Activated gamma-delta T cell (primary cell): ENCODE results near the gene ATG9A.
A peak's percentile ranks its signal among the peaks of the same experiment; 100 is the strongest.

ENCODE experiments used
- DNase-seq: peaks from one replicate; lab custom pipeline; 2025; lab: John Stamatoyannopoulos, UW

Gene ATG9A

GRCh38 chr2:219223831-219224610, 5.4 kb downstream of the ATG9A start:
- DNase-seq = no peak

DNA sequence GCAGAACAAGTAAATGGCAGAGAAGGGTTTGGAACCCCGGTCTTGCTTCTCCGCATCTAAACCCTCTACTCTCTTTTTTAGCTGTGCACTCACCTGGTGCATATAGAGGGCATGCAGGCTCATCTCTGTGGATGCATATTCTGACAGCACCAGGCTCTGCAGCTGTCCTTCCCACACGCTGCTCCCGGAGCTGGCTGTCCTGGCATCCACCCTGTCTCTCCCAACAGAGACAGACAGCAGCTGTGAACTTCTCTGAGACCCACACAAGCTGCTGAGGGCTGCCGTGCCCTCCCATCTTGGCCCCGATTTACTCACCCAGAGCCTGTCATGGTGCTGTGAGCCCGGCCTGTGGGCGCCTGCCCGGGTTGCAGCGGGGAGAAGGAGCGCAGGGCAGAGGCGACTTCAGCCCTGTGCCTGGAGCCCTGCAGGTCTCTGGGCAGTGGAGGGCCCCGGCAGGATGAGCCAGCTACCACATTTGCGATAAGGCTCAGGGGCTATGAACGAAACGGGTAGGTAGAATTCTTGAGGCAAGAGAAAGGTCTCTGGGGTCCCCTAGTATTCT, 7.4 kb downstream of the ATG9A start:
- DNase-seq = no peak

GRCh38 chr2:219220652-219221402, 8.6 kb downstream of the ATG9A start:
- DNase-seq = no peak

- DNase-seq = no peak
Observed at GRCh38 chr2:219219784-219220532, 9.5 kb downstream of the ATG9A start.

- DNase-seq = peak; percentile 62
Observed at GRCh38 chr2:219218732-219219701, 10.4 kb downstream of the ATG9A start, which contains the start of gene ABCB6. TSS of gene ABCB6 (minus strand) at chr2:219218958. CDS start at chr2:219218673, 285 bp downstream.

DNA sequence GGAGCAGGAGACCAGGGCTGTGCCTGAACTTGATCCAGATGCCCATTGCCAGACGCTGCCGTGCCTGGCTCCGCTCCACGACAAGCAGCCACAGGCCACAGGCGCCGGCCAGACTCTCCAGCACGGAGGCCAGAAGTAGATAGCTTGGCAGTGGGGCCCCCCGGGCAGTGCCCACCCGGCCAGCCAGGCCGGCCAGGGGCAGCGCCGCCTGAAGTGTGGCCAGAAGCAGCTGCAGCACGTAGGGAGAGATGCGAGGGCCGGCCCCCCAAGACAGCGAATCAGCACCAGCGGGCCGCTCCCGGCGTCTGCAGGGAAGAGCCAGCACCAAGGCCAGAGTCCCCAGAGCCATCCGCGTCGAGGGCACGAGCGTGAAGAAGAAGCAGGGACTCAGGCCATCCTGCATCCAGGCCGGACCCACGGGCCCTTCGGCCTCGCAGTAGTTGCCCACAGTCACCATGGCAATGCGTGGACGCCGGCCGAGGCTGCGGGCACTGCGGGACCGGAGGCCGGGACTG, 11.2 kb downstream of the ATG9A start:
- no peak for DNase-seq

GRCh38 chr2:219216535-219216915, 12.9 kb downstream of the ATG9A start:
- DNase-seq = no peak

DNA sequence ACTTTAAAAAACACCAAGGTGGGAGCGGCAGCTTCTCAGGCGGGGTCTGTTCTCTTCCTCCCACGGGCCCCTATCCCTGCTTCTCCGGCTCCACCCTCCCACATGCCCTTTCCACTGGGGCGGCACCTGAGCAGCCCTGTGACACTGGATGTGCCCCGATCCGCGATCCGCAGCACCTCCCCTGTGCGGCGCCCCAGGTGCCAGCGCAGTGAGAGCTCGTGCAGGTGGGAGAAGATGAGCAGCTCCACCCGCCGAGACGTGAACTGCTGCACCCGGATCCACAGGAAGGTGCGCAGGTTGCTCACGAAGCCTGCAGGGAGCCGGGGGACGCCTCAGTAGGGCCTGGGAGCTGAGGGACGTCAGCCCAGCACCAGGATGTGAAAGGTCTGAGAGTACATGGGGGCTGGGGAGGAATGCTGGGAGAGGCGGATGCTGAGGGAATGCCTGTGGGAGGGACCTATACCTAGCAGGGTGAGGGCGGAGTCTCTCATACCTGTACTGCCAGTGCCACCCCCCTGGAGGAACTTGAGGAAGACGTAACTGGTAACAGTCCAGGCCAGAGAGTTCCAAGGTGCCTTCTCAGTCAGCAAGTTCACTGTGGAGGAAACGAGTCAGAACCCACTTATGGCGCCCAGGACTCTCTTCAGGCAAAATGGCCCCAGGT, 13.4 kb downstream of the ATG9A start:
- DNase-seq = no peak

DNA sequence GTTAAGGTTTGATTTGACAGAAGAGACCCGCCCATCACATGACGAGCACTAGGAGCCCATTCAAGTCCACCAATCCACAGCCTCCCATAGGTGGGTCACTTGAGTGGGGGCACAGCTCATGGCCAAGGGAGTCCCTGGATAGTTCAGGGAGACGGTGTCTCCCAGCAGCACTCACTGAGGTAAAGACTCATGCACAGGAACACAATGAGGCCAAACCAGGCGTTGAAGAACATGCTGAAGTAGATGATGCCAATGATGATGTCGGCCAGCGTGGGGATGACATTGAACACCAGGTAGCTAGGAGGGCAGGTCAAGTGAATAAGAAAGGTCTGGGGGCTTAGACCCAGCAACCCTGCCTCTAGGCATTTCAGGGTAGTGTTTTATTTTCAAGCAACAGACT, 14.7 kb downstream of the ATG9A start:
- no peak for DNase-seq

DNA sequence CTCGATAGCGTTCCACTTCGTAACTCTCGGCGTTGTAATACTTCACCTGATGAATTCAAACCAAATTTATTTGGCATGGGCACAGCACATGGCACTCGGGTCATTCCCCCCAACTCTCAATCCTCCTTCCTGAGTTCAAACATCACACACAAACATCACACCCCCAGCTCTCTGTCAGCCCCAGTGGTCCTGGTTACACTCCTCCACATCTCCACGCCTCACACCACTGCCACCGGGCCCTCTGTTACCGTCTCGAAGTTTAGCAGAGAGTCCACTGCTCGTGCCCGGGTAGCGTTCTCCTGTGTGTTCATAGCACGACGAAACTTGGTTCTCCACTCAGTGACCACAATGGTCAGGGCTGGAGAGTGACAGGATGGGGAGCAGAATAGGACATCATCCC, 15.3 kb downstream of the ATG9A start:
- DNase-seq = no peak

DNA sequence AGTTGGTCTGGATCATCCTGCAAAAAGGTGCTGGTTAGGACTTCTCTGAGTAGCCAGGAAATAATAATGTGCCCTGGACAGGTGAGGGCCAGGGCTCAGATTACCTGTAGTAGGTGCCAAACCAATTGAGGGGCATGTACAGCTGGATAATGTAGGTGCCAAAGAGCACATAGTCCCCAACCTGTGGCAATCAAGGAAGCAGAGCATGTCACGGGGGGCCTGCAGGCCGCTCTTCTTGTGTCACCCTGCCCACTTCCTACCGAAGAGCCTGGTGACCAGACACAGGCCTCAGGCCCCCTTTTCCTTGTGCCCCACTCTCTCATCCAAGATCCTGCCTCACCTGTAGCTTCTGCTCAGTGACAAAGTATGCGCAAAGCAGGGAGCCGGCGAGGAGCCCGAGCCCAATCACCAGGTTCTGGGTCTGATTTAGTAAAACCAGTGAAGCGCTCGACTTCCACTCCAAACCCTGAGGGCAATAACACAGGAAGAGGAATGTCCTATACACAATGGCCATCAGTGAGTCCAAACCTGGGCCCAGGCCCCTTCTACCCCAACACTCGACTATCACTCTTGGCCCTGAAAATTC, 15.9 kb downstream of the ATG9A start:
- DNase-seq = no peak

DNA sequence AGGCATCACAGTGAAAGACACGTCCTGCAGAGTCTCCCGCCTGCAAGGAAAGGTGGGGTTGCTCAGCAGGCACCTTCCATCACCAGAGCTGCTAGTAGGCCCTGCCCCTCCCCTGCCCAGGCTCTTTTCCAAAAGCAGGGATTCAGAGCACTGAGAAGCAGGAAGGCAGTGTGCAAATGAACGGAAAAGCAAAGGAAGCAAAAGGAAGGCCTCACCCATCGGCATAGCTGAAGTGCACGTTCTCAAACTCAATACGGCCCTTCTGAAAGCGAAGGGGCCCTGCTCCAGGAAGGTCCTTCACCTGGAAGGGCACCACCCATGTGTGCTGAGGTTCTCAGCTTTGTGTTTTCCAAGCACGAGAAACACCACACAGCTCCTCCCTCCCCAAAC, 16.4 kb downstream of the ATG9A start:
- no peak for DNase-seq

- DNase-seq = no peak
Observed at GRCh38 chr2:219210886-219211362, 18.5 kb downstream of the ATG9A start.

GRCh38 chr2:219210196-219210885, 19.1 kb downstream of the ATG9A start:
- DNase-seq = no peak

DNA sequence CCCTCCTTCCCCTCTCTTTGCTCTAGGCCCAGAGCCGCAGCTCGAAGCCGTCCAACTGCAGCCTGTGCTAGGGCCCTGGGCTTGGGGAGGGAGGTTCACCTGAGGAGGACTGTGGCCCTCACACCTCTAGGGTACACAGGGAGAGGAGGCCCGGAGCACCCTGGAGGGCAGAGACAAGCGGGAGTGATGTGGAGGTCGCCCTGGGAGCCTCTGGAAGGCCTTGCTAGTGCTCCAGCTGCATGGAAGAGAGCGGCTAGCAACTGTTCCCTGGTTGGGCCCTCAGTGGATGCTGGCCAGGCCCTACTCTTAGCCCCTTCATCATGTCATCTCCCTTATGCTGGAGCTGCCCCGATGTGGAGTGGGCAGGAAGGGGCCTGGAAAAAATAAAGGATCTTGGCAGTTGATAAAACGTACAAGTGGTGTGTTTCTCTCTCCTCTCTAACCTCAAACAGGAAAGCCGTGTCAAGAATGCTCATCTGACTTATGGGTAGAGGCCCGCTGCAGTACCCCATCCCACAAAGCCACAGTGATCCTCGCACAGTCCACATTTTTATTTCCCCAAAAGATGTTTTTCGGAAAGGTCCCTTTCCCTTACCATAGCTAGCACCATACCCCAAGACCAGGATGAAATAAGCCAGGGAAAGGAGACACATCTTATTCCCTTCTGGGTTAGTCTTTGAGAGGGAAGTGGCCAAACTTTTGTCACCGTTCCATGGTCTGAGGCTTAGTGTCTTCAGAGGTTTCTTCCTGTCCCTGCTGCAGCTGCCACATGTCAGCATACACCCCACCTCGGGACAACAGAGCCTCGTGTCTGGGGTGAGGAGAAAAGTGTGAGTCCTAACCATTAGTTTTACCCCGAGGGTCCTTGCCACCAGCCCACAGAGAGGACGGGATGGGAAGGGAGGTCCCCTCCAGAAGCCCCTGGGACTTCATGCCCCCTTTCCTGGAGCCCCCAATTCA, 19.9 kb downstream of the ATG9A start:
- no peak for DNase-seq

DNA sequence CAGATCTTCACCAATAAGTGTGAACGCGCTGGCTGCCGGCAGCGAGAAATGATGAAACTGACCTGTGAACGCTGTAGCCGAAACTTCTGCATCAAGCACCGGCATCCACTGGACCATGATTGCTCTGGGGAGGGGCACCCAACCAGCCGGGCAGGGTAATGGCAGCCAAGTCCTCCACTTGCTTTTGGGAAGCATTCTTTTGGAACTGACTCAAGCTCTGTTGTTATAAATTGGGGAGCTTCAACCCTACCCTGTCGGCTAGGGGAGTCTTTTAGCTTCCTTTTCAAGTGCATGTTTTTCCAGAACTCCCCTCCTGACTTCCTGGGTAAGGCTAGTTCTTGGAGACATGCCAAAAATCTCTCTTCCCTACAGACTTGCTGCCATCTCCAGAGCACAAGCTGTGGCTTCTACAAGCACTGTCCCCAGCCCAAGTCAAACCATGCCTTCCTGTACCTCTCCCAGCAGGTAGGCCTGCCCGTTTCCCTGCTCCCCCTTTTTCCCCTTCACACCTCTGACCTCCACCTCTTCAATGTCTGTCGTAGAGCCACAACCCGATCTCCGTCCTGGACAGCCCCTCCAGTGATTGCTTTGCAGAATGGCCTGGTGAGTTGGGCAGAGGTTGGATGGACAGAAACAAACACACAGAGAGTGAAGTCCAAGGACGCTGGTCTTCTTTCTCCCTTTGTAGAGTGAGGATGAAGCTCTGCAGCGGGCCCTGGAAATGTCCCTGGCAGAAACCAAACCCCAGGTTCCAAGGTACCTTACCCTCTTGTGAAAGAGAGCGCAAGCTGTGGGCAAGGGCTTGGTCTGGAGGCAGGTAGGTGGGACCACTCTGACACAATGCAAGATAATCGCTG, 21.3 kb downstream of the ATG9A start:
- DNase-seq = no peak
